ENCODE data around the gene RBM28.

The RBM28 gene, protein sequence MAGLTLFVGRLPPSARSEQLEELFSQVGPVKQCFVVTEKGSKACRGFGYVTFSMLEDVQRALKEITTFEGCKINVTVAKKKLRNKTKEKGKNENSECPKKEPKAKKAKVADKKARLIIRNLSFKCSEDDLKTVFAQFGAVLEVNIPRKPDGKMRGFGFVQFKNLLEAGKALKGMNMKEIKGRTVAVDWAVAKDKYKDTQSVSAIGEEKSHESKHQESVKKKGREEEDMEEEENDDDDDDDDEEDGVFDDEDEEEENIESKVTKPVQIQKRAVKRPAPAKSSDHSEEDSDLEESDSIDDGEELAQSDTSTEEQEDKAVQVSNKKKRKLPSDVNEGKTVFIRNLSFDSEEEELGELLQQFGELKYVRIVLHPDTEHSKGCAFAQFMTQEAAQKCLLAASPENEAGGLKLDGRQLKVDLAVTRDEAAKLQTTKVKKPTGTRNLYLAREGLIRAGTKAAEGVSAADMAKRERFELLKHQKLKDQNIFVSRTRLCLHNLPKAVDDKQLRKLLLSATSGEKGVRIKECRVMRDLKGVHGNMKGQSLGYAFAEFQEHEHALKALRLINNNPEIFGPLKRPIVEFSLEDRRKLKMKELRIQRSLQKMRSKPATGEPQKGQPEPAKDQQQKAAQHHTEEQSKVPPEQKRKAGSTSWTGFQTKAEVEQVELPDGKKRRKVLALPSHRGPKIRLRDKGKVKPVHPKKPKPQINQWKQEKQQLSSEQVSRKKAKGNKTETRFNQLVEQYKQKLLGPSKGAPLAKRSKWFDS

GRCh38 chr7:128343554-128344430, at the start of gene RBM28:
TSS of gene RBM28 (minus strand) at chr7:128343908. CDS start at chr7:128343793, 115 bp downstream.
- ChIA-PET POLR2A (interaction anchor here (0.6 to 1.4 kb wide), 15 partner anchors 9 to 83 kb away, joined by 3 to 8 read pairs (median 3); no protein-coding TSS in a partner anchor), CTCF (interaction anchor here (0.6 to 9.0 kb wide), 8 partner anchors 9 to 560 kb away, joined by 3 to 378 read pairs (median 8); no protein-coding TSS in a partner anchor)
- peaks cover 4 to 20% of the 10 kb centered on the region in 2 experiments; a peak in 2 of 3 replicates for H3K36me3 ChIP-seq (ENCODE audit: control insufficient read depth in 2 of 2, insufficient read depth in 1 of 2, low read length in 2 of 2)
- H3K9me3 ChIP-seq (ENCODE audit: control insufficient read depth, insufficient read depth, low read depth, low read length) = no peaks in the 10 kb centered on the region
- peak within 1 kb of the TSS; percentile 95 for H3K4me3 ChIP-seq (ENCODE audit: low read depth, low read length)
- H3K4me1 ChIP-seq (ENCODE audit: control insufficient read depth, insufficient read depth, low read length) = no peaks in the 10 kb centered on the region
- peak within 1 kb of the TSS; percentile 42 for H3K27ac ChIP-seq (ENCODE audit: extremely low read depth, low read depth, low read length)
- TF ChIP-seq ZSCAN23 (tag by site-specific recombination; IDR thresholded peaks at IDR 0.05) = 0 out of 2 replicates have a peak, but pooled peaks have one; percentile 16
- TF ChIP-seq ZNF654 (tag by site-specific recombination; IDR thresholded peaks at IDR 0.05; ENCODE audit: low read depth) = peak; percentile 2; the same call in 1 of the 2 replicates
- TF ChIP-seq ZNF16 (tag by site-specific recombination; IDR thresholded peaks at IDR 0.05; ENCODE audit: low read depth) = no peak
- peak; percentile 54; the same call in 1 of the 2 replicates for TF ChIP-seq ZBTB8A (tag by site-specific recombination; IDR thresholded peaks at IDR 0.05)
- TF ChIP-seq KLF1 (tag by site-specific recombination; IDR thresholded peaks at IDR 0.05) = peak; percentile 84
- peak; percentile 64; the same call in 1 of the 2 replicates for TF ChIP-seq INSM2 (tag by site-specific recombination; IDR thresholded peaks at IDR 0.05)
- TF ChIP-seq ZNF596 (tag by site-specific recombination; IDR thresholded peaks at IDR 0.05) = no peak
- TF ChIP-seq ZNF366 (tag by site-specific recombination; conservative IDR thresholded peaks at IDR 0.05) = peak; percentile 49
- peak; percentile 78 for TF ChIP-seq GLIS1 (tag by site-specific recombination; IDR thresholded peaks at IDR 0.05)
- peak; percentile 98 for TF ChIP-seq ZNF324 (tag by site-specific recombination; IDR thresholded peaks at IDR 0.05)
- no peak for TF ChIP-seq ZNF837 (tag by site-specific recombination; IDR thresholded peaks at IDR 0.05)
- peak; percentile 94 for TF ChIP-seq ZNF24 (tag by site-specific recombination; IDR thresholded peaks at IDR 0.05)
- TF ChIP-seq, protein P1, sequence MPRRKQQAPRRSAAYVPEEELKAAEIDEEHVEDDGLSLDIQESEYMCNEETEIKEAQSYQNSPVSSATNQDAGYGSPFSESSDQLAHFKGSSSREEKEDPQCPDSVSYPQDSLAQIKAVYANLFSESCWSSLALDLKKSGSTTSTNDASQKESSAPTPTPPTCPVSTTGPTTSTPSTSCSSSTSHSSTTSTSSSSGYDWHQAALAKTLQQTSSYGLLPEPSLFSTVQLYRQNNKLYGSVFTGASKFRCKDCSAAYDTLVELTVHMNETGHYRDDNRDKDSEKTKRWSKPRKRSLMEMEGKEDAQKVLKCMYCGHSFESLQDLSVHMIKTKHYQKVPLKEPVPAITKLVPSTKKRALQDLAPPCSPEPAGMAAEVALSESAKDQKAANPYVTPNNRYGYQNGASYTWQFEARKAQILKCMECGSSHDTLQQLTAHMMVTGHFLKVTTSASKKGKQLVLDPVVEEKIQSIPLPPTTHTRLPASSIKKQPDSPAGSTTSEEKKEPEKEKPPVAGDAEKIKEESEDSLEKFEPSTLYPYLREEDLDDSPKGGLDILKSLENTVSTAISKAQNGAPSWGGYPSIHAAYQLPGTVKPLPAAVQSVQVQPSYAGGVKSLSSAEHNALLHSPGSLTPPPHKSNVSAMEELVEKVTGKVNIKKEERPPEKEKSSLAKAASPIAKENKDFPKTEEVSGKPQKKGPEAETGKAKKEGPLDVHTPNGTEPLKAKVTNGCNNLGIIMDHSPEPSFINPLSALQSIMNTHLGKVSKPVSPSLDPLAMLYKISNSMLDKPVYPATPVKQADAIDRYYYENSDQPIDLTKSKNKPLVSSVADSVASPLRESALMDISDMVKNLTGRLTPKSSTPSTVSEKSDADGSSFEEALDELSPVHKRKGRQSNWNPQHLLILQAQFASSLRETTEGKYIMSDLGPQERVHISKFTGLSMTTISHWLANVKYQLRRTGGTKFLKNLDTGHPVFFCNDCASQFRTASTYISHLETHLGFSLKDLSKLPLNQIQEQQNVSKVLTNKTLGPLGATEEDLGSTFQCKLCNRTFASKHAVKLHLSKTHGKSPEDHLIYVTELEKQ (tag by site-specific recombination; IDR thresholded peaks at IDR 0.05; ENCODE audit: borderline replicate concordance) = no peak
- peak; percentile 93; the same call in 1 of the 2 replicates for TF ChIP-seq ZNF561 (tag by site-specific recombination; IDR thresholded peaks at IDR 0.05; ENCODE audit: borderline replicate concordance)
- 0 out of 2 replicates have a peak, but pooled peaks have one; percentile 12 for TF ChIP-seq TRIM28 (IDR thresholded peaks at IDR 0.05; ENCODE audit: borderline replicate concordance, low read length)
- TF ChIP-seq ZNF610 (tag by site-specific recombination; IDR thresholded peaks at IDR 0.05; ENCODE audit: borderline replicate concordance) = peak; percentile 72; the same call in 1 of the 2 replicates
- TF ChIP-seq FEZF1 (tag by site-specific recombination; IDR thresholded peaks at IDR 0.05) = peak; percentile 68
- no peak for TF ChIP-seq IKZF3 (tag by site-specific recombination; IDR thresholded peaks at IDR 0.05)
- no peak for TF ChIP-seq GLI2 (tag by site-specific recombination; IDR thresholded peaks at IDR 0.05; ENCODE audit: borderline replicate concordance, low read depth)
- peak; percentile 69 for TF ChIP-seq ZBTB44 (tag by site-specific recombination; IDR thresholded peaks at IDR 0.05)
- TF ChIP-seq, protein P2, sequence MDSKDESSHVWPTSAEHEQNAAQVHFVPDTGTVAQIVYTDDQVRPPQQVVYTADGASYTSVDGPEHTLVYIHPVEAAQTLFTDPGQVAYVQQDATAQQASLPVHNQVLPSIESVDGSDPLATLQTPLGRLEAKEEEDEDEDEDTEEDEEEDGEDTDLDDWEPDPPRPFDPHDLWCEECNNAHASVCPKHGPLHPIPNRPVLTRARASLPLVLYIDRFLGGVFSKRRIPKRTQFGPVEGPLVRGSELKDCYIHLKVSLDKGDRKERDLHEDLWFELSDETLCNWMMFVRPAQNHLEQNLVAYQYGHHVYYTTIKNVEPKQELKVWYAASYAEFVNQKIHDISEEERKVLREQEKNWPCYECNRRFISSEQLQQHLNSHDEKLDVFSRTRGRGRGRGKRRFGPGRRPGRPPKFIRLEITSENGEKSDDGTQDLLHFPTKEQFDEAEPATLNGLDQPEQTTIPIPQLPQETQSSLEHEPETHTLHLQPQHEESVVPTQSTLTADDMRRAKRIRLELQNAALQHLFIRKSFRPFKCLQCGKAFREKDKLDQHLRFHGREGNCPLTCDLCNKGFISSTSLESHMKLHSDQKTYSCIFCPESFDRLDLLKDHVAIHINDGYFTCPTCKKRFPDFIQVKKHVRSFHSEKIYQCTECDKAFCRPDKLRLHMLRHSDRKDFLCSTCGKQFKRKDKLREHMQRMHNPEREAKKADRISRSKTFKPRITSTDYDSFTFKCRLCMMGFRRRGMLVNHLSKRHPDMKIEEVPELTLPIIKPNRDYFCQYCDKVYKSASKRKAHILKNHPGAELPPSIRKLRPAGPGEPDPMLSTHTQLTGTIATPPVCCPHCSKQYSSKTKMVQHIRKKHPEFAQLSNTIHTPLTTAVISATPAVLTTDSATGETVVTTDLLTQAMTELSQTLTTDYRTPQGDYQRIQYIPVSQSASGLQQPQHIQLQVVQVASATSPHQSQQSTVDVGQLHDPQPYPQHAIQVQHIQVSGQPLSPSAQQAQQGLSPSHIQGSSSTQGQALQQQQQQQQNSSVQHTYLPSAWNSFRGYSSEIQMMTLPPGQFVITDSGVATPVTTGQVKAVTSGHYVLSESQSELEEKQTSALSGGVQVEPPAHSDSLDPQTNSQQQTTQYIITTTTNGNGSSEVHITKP (tag by site-specific recombination; IDR thresholded peaks at IDR 0.05) = peak; percentile 31; the same call in 1 of the 2 replicates

All from HEK293 (cell line).